CD4-positive, alpha-beta T cell treated with Interleukin-1 beta for 1 hour (primary cell): ENCODE data around the gene ARHGAP10.

ENCODE experiments used
- DNase-seq, 2 donors: peaks; one replicate each; pipeline ENCODE4 v3.0.0-alpha.2; 2020 to 2022

ARHGAP10 gene

GRCh38 chr4:148109216-148109615, 377.3 kb downstream of the ARHGAP10 start:
- DNase-seq: no peak

GRCh38 chr4:148110169-148110568, 378.3 kb downstream of the ARHGAP10 start:
- DNase-seq: no peak

GRCh38 chr4:148112231-148112982, 380.5 kb downstream of the ARHGAP10 start:
- no peak for DNase-seq

GRCh38 chr4:148114436-148114835, 382.5 kb downstream of the ARHGAP10 start:
- DNase-seq: no peak

- no peak for DNase-seq
Observed at GRCh38 chr4:148116264-148116663, 384.4 kb downstream of the ARHGAP10 start.

DNA sequence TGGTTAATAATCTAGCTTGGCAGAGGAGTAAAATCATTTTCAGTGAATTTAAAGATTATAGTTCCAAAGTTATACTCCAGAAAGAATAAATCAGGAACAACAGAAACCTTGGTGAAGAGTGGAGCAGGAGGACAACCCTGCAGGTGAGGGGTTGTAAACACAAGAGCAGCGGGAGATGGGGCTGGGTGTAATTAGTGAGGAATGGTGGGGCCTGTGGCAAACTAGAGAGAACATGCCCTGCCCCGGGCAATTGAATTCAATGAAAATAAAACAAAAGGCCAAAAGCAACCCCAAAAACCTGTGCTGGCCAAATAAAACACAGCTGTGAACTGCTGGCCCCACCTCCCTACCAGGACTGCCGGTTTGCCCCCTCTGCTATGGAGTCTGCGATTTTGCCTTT, 385.1 kb downstream of the ARHGAP10 start:
- no peak for DNase-seq

DNA sequence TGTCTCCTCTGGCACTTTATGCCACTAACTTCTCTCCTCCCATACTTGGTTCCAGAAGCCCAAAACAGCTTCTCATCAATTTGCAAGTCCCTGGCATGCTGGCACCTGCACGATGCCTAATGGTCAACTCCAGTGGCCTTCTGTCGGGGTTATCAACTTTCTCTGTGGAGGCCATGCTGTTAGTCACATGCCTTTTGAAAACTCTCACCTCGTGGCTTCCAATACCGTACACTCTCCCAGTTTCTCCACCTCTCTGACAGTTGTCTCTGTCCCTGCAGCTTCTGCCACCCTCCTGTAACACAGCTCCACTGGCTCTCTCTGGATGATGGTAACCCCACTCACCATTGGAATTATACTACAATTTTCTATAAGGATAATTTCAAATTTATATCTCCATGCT, 386.3 kb downstream of the ARHGAP10 start:
- no peak for DNase-seq

GRCh38 chr4:148118633-148119032, 386.7 kb downstream of the ARHGAP10 start:
- no peak for DNase-seq

GRCh38 chr4:148120216-148120615, 388.3 kb downstream of the ARHGAP10 start:
- no peak for DNase-seq
